Islet of Langerhans (tissue), 1 donor: ENCODE results near the gene MBD5.

Experiments
- FAIRE-seq: peaks from one replicate; lab custom pipeline; 2011; peaks lifted over from hg19 to GRCh38; lab: Jason Lieb, UNC

Gene MBD5

GRCh38 chr2:148023861-148024260 lies 3.0 kb downstream of the MBD5 start:
- no peak for FAIRE-seq

DNA sequence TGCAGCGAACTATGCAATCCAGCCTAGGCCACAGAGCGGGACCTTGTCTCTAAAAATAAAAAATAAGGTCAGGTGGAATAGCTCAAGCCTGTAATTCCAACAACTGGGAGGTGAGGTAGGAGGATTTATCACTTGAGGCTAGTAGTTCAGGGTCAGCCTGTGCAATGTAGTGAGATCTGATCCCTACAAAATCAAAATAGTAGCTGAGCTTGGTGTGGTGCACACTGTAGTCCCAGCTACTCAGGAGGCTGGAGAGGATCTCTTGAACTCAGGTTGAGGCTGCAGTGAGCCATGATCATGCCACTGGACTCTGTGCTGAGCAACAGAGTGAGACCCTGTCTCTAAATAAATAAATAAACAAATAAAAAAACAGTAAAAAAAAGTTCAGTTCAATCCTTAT lies 5.7 kb downstream of the MBD5 start:
- FAIRE-seq, result no peak

DNA sequence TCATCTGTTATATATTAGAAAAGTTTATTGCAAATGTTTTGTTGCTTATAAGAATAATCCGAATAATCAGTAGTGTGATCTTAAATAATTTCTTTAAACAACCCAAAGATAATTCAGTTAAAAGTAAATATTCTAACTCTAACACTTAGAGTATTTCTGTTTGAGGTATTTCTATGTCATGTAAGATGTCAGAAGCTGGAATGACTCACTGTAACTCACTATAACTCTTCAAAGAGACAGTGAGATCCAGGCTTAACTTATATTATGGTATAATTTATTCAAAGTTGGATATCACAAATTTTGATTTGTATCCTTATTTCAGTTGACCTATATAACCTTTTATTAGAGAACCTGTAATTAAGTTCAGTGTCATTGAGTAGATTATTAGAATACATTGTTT lies 6.9 kb downstream of the MBD5 start:
- peak; percentile 96 for FAIRE-seq

DNA sequence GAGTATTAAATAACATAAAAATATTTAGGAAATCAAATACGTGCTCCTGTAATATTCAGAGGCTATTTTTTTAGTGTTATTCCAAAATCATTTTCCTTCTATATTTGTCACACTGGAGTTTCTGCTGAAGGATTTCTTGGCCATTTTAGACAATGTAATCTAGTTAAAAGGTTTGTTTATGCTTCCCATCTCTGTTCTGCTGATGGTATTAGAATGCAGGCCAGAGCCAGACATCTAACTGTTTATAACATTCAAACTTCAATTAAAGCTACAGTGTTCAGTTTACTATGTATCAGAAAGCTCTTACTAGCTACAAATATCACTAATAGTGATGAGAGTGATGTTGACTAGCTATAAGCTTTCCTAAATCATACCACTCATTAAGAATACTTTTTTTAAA lies 7.9 kb downstream of the MBD5 start:
- no peak for FAIRE-seq

DNA sequence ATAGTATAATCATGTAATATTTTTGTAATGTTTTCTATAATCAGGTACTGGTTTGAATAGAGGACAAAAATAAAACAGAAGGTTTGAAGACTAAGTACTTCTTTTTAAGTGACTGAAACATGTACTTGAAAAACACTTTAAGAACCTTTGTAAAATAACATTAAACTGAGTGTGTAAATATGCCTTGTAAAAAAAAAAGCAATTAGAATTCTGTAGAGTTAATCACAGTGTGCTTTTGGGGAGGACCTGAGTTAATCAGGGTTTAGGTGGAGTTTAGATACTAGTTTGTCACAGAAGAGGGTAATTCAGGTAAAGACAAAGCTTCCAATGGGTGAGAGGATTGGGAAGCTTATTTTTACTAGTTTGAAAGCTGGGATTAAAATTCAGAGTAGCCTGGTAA lies 10.3 kb downstream of the MBD5 start:
- FAIRE-seq, result peak; percentile 77

DNA sequence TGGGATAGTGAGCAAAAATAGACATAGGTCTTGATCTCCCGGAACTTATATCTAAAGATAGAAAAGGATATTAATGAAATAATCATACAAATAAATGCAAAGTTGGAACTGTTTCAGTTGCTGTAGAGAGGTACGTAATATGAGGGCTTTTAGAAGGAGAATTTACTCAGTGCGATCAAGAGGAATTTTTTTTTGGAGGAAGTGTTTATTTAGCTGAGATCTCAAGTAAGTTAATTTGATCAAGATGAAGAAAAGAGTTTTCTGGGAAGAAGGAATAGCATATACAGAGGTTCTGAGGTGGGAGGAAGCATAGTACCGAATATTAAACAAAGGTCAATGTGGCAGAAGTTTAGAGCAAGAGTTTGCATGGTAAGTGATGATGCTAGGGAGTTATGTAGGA lies 11.3 kb downstream of the MBD5 start:
- no peak for FAIRE-seq

GRCh38 chr2:148039783-148040182 lies 18.9 kb downstream of the MBD5 start:
- FAIRE-seq, result no peak

DNA sequence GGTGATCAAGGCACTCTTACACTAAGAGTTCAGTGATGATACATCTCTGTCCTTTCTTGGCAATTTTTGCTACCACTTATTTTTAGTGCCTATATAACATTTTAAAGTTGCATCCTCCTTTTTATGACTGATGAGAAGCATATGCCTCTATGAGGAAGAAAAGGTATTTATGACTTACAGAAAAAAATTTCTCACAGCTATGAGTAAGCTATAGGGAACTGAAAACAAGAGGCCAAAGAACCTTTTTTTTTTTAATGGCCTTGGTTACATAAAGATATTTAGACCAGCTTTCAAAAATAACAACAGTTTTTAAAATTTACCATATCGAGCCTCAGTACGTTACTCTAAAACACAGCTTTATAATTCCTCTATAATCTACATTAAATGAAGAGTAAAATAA lies 21.3 kb downstream of the MBD5 start:
- no peak for FAIRE-seq

DNA sequence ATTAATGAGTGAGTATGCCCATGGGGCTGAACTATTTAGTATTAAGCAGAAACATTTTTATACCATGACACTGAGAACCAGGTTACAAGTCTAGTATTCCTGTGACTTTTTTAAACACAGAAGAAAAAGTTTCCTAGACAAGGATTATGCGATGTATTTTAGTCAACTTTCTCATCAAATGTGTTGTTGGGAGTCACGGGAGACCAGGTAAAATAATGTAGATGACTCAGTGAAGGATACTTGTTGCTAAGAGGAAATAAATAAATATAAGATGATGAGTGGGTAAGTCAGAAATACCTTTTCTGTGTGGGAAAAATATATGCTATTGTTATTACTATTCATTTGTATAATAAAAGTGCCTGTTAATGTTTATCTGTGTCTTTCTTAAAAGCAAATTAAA lies 23.4 kb downstream of the MBD5 start:
- no peak for FAIRE-seq

GRCh38 chr2:148046802-148047201 lies 25.9 kb downstream of the MBD5 start:
- no peak for FAIRE-seq

DNA sequence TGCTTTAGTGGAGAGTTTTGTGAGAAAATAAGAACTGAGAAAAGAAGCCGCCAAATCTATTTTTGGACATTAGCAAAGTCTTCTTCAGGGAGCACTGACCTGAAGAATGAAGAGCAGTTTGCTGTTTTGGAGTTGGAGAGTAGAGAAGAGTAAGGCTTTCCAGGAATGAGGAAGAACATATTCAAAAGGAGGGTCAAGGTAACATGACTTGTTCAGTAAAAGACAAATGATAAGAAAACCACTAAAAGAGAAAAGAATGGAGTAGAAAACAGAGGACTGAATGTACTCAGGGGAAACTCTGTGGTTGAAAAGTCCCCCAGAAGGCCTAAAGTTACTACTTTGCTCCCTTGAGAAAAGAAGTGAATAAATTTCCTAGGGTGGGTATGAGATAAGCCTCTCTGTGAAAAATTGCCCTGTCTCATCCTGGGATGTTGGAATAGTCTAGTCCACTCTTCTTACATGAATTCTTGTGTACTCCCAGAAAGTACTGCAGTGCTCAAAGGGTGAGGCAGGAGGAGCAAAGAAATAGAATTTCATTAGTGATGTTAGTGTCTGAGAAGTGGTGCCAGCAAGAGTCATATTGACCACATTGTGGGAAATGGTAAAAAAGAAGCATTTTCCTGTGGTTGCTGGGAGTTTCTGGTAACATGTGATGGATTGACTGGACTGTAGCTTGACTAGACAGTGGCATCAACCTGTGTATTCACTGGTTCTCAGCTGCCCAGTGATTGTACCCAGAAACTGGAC lies 27.8 kb downstream of the MBD5 start:
- no peak for FAIRE-seq

GRCh38 chr2:148049284-148049683 lies 28.4 kb downstream of the MBD5 start:
- no peak for FAIRE-seq

GRCh38 chr2:148052687-148053086 lies 31.8 kb downstream of the MBD5 start:
- FAIRE-seq, result no peak

DNA sequence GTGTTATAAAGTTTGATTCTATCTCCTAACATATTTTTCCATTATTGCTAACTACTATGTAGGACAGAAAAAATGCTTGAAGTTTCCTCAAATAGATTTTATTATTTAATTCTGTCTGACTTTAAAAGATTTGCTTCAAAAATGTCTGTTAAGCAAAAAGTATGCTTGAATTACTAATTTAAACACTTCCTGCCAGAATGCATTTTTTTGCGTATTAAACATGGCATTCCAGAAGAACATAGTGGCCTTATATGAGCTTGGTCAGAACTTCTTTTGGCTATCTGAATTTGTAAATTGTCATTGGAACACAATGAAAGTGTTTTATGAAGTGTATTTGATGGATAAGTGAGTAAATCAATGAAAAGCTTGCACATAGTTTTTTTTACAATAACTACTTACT lies 37.8 kb downstream of the MBD5 start:
- FAIRE-seq, result peak; percentile 51

DNA sequence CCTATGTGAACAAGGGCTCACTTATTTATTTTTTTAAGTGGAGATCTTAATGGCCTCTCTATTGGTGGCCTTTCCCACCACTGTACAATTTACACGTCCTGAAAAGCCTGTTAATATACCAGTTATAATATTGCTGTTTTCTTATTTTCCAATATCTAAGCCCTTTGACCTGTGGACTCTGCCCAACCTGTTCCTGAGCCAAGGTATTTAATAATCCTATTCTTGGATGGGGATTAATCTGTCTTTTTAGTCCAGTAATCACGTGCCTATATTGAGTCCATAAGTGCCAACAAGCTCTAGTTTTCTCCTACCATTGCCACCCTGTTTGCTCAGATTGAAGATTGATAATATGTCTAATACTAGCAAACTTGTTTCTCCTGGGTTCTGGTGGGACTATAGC lies 42.7 kb downstream of the MBD5 start:
- FAIRE-seq, result no peak

GRCh38 chr2:148065936-148066335 lies 45.0 kb downstream of the MBD5 start:
- FAIRE-seq, result no peak

- FAIRE-seq, result no peak
Measured at GRCh38 chr2:148067801-148068200, 46.9 kb downstream of the MBD5 start.

DNA sequence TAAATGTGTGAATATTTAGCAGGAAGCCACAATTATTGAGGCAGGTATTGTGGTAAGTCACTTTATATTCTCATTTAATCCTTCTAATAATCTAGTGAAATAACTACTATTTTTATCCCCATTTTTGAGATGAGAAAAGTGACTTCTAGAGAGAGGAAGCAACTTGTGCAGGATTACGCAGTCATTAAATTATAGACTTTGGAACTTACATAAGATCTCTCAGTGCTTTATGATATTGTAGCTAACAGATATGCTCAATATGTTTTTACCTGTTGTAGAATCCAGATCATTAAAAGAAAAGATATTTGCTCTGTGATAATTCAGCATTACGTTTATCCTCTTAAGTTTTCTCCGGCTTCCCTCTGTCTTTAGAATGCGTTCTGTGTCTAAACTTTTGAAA lies 50.5 kb downstream of the MBD5 start:
- FAIRE-seq, result no peak

DNA sequence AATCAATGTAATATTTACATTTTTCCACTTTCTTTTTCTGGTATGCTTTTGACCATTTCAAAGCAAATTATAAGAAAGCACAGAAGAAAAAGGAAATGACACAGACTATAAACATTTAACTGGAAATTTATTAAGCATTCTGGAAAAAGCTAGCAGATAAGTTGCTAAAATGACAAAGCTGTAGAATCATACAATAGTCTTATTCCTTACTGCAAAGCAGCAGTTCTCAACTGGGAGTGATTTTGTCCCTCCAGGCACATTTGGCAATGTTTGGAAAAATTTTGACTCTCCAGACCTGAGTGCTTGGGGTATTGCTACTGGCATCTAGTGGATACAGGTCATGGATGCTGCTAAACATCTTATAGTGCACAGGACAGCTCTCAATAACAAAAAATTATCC lies 75.1 kb downstream of the MBD5 start:
- FAIRE-seq, result no peak

- FAIRE-seq, result no peak
Measured at GRCh38 chr2:148102641-148103040, 81.8 kb downstream of the MBD5 start.

DNA sequence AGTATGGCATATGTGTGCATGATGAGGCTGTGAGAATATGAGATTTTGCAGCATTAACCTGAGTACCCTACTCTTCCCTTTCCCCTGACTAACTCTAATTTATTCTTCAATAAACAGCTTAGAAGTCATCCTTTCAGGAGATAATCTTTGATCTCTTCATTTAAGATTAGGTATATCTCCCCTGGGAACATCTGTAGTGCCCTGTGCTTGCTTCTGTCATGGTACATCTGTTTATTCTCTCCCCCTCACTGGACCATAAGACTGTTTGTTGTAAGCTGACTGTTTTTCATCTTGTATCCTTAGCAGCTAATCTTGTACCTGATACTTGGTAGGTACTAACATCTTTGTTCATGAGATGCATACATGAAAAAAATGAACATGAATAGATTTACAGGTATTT lies 83.1 kb downstream of the MBD5 start:
- no peak for FAIRE-seq

GRCh38 chr2:148106331-148106730 lies 85.4 kb downstream of the MBD5 start:
- FAIRE-seq, result peak; percentile 78

- no peak for FAIRE-seq
Measured at GRCh38 chr2:148108385-148108784, 87.5 kb downstream of the MBD5 start.

DNA sequence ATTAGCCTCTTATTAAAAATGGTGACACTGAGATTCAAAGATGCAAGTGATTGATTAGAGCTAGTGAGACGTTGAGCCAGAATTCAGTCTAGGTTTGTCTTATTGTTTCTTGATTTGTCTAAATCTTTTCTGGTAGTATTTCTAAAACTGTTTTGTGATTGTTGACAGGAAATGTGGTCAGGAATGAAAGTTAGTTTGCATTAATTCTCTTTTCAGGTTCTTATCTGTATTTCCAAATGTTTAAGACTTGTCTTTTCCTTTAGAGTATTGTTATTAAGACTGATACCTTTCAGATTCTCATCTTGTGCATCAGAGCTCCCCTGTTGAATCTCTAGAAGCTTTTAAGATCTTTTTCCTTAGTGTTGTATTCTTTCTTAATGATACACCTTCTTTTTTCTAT lies 89.3 kb downstream of the MBD5 start:
- FAIRE-seq, result peak; percentile 27

- FAIRE-seq, result no peak
Measured at GRCh38 chr2:148122788-148123187, 101.9 kb downstream of the MBD5 start.
